A549 (cell line): ENCODE data around the gene VPS41.

Source experiments
- EP300 ChIP-seq, 2 experiments: fragments of >200 bp; sonication (Bioruptor Twin); formaldehyde crosslinking; IDR thresholded peaks; 2 replicates in 1 of 2; 3 replicates in 1 of 2; pipeline ENCODE4 v1.6.1; 2016 to 2017
- JUN ChIP-seq, 2 experiments: fragments of >200 bp; sonication (Bioruptor Twin); formaldehyde crosslinking; IDR thresholded peaks; 2 replicates in 1 of 2; 3 replicates in 1 of 2; pipeline ENCODE4 v1.6.1; 2016 to 2017
- POLR2A ChIP-seq: IDR thresholded peaks from 2 replicates; pipeline ENCODE4 v1.6.1; 2012; ENCODE audit warnings: mild to moderate bottlenecking, low read length
- POLR2AphosphoS2 ChIP-seq: conservative IDR thresholded peaks from 2 replicates; pipeline ENCODE4 v1.6.1; 2012; ENCODE audit warnings: low read length, improper control_type of control experiment, inconsistent platforms
- RAD21 ChIP-seq, 2 experiments: fragments of >200 bp in 1 of 2; sonication (Bioruptor Twin) in 1 of 2; formaldehyde crosslinking in 1 of 2; IDR thresholded peaks in 1 of 2; conservative IDR thresholded peaks in 1 of 2; 2 replicates in 1 of 2; 3 replicates in 1 of 2; pipeline ENCODE4 v1.6.1; 2012 to 2018; ENCODE audit warnings: inconsistent platforms in 1 of 2
- SMC3 ChIP-seq: fragments of >200 bp; sonication (Bioruptor Twin); formaldehyde crosslinking; IDR thresholded peaks from 3 replicates; pipeline ENCODE4 v1.6.1; 2018; ENCODE audit warnings: inconsistent platforms
- SREBF2 ChIP-seq: fragments of 450-650 bp; IDR thresholded peaks from 2 replicates; pipeline ENCODE4 v1.6.1; 2014; ENCODE audit warnings: mild to moderate bottlenecking, moderate library complexity
- TP53 ChIP-seq: fragments of 250-450 bp; sonication (Bioruptor Pico); IDR thresholded peaks from 2 replicates; pipeline ENCODE4 v1.5.0; 2021; ENCODE audit warnings: mild to moderate bottlenecking, moderate library complexity
- ZFP36 ChIP-seq: fragments of 450-650 bp; IDR thresholded peaks from 2 replicates; pipeline ENCODE4 v1.6.1; 2014; ENCODE audit warnings: borderline replicate concordance; ENCODE audit not compliant: partially characterized antibody
- TF ChIP-seq, protein P1 (sequence below): fragments of >200 bp; sonication (Bioruptor Twin); formaldehyde crosslinking; IDR thresholded peaks from 3 replicates; pipeline ENCODE4 v1.5.1; 2016
- TF ChIP-seq, protein P2 (sequence below): fragments of 250-450 bp; sonication (Bioruptor Pico); IDR thresholded peaks from 2 replicates; pipeline ENCODE4 v1.5.0; 2021; ENCODE audit warnings: mild to moderate bottlenecking, moderate library complexity, borderline replicate concordance
- TF ChIP-seq, protein P3 (sequence below): IDR thresholded peaks from 2 replicates; pipeline ENCODE4 v1.6.1; 2012

- no peak for TF ChIP-seq SREBF2
- TF ChIP-seq ZFP36: no peak
- TF ChIP-seq TP53: no peak
- TF ChIP-seq, protein P1, sequence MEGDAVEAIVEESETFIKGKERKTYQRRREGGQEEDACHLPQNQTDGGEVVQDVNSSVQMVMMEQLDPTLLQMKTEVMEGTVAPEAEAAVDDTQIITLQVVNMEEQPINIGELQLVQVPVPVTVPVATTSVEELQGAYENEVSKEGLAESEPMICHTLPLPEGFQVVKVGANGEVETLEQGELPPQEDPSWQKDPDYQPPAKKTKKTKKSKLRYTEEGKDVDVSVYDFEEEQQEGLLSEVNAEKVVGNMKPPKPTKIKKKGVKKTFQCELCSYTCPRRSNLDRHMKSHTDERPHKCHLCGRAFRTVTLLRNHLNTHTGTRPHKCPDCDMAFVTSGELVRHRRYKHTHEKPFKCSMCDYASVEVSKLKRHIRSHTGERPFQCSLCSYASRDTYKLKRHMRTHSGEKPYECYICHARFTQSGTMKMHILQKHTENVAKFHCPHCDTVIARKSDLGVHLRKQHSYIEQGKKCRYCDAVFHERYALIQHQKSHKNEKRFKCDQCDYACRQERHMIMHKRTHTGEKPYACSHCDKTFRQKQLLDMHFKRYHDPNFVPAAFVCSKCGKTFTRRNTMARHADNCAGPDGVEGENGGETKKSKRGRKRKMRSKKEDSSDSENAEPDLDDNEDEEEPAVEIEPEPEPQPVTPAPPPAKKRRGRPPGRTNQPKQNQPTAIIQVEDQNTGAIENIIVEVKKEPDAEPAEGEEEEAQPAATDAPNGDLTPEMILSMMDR: no peak
- TF ChIP-seq, protein P2, sequence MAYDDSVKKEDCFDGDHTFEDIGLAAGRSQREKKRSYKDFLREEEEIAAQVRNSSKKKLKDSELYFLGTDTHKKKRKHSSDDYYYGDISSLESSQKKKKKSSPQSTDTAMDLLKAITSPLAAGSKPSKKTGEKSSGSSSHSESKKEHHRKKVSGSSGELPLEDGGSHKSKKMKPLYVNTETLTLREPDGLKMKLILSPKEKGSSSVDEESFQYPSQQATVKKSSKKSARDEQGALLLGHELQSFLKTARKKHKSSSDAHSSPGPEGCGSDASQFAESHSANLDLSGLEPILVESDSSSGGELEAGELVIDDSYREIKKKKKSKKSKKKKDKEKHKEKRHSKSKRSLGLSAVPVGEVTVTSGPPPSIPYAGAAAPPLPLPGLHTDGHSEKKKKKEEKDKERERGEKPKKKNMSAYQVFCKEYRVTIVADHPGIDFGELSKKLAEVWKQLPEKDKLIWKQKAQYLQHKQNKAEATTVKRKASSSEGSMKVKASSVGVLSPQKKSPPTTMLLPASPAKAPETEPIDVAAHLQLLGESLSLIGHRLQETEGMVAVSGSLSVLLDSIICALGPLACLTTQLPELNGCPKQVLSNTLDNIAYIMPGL (CRISPR knock-in tag): no peak
- no peak for TF ChIP-seq SMC3
- TF ChIP-seq JUN (IDR thresholded peaks at IDR 0.05): no peak
- TF ChIP-seq, protein P3, sequence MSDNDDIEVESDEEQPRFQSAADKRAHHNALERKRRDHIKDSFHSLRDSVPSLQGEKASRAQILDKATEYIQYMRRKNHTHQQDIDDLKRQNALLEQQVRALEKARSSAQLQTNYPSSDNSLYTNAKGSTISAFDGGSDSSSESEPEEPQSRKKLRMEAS: no peak
- TF ChIP-seq POLR2AphosphoS2: no peak
- no peak for TF ChIP-seq RAD21 (conservative IDR thresholded peaks at IDR 0.05 in 1 of 2, IDR thresholded peaks at IDR 0.05 in 1 of 2)
- no peak for TF ChIP-seq POLR2A
- no peak for TF ChIP-seq EP300 (IDR thresholded peaks at IDR 0.05)
Measured at GRCh38 chr7:38833329-38833728, 75.7 kb downstream of the VPS41 start.
